ENCODE measurements around the gene UCKL1. TPM values are rescaled to one million over a fixed set of nuclear protein-coding genes. Genes with fewer than 3 reads are reported as not detected.

Gene UCKL1
- total RNA-seq, 6 experiments from 2014 or later = 13.1 to 28.5 (median 16.9) TPM

- DNase-seq (no peak), ATAC-seq (no peak)
- Histone ChIP-seq H3K4me3 (no peak overlapping the region), H3K4me1 (peaks cover 0 to 72% (median 25%) of the 10 kb centered on the region in 4 donors), H3K27ac (peak overlapping the region in 2 of 3 donors; percentile 30 to 96), H3K27me3 (no peaks in the 10 kb centered on the region), H3K36me3 (no peaks in the 10 kb centered on the region), H3K9me3 (no peaks in the 10 kb centered on the region)
- no CpG with 5 or more reads among the region's 15 CpGs for WGBS (ENCODE audit: insufficient coverage, low coverage, low lambda C conversion rate, missing lambda C conversion rate)
- TF ChIP-seq, protein P1, sequence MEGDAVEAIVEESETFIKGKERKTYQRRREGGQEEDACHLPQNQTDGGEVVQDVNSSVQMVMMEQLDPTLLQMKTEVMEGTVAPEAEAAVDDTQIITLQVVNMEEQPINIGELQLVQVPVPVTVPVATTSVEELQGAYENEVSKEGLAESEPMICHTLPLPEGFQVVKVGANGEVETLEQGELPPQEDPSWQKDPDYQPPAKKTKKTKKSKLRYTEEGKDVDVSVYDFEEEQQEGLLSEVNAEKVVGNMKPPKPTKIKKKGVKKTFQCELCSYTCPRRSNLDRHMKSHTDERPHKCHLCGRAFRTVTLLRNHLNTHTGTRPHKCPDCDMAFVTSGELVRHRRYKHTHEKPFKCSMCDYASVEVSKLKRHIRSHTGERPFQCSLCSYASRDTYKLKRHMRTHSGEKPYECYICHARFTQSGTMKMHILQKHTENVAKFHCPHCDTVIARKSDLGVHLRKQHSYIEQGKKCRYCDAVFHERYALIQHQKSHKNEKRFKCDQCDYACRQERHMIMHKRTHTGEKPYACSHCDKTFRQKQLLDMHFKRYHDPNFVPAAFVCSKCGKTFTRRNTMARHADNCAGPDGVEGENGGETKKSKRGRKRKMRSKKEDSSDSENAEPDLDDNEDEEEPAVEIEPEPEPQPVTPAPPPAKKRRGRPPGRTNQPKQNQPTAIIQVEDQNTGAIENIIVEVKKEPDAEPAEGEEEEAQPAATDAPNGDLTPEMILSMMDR (IDR thresholded peaks at IDR 0.05) = no peak
- TF ChIP-seq POLR2A (IDR thresholded peaks at IDR 0.05) = no peak
- intact Hi-C loops (cut with DNase I) = no loop called here
Measured at GRCh38 chr20:63952210-63952535, 4.0 kb downstream of the UCKL1 start.

DNA sequence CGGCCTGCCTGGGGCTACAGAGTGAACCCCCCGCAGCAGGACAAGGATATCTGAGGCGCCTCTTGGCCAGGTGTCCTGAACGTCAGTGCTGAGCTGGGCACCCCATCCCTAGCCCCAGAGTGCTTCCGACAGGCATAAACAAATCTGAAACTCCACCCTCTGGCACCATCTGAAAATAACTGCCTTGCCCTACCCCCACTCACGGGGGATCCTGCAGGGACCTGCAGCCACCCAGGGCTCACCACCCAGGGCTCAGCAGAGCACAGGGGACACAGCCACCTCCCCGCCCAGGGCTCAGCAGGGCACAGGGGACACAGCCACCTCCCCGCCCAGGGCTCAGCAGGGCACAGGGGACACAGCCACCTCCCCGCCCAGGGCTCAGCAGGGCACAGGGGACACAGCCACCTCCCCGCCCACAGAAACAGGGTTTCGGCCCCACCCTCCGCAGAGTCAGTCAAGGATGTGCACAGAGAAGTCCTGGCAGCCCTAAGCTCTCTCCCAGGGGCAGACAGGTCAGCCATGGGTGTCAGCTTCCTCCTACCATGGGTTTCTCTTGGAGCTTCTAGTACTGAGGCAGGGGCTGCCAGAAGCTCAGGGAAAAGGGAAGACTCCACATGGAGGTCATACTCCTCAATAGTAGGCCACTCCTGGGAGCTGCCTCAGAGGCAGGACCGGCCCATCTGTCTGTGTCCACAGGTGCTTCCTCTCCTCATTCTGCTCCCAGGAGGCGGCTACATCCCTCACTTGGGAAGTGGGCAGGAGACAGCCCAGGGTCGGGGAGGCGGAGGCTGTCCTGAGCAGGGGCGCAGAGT is 4.6 kb downstream of the UCKL1 start:
- TF ChIP-seq, protein P1 (IDR thresholded peaks at IDR 0.05) = no peak
- no peak for TF ChIP-seq POLR2A (IDR thresholded peaks at IDR 0.05)
- WGBS (ENCODE audit: insufficient coverage, low coverage, low lambda C conversion rate, missing lambda C conversion rate) = no CpG with 5 or more reads among the region's 17 CpGs
- intact Hi-C loops (cut with DNase I) = no loop called here
- Histone ChIP-seq H3K9me3 (no peaks in the 10 kb centered on the region), H3K36me3 (no peaks in the 10 kb centered on the region), H3K27ac (peak overlapping the region in 2 of 3 donors; percentile 30 to 96), H3K4me3 (no peak overlapping the region), H3K27me3 (no peaks in the 10 kb centered on the region), H3K4me1 (peaks cover 0 to 69% (median 26%) of the 10 kb centered on the region in 4 donors)
- DNase-seq (peak in 2 of 3 donors; percentile 76 to 82), ATAC-seq (peak in 3 of 4 donors; percentile 2 to 15 (median 10))

DNA sequence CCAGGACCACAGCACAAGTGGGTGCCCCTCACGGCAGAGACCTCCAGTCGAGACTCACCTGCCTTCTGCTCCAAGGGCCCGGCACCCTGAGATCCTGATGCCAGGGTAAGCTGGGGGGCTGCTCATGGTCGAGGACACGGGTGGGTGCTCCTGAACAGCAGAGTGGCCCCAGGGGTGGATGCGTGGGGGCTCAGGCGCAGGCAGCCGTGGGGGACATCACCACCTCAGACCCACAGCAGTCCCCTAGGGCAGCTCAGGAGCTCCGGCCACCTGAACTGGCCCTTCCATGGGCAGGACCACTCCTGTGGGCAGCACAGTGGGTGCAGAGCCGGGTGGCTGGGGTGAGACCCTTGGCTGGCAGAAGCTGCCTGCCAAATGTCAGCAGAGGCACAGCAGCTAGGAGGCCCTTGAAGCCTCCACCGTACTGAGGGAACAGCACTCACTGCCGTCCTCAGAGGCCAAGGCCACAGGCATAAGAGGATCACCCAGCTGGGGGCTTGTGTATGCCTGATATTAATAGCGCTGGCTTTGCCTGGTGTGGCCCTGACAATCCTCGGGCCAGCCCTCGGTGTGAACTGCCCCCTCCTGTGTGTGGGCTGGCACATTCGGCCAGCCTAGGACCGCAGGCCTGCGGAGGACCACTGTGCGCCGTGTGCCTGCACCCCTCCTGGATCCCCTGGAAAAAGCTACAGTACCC is 5.4 kb downstream of the UCKL1 start:
- Histone ChIP-seq H3K27ac (peak overlapping the region in 2 of 3 donors; percentile 26 to 96), H3K4me1 (peaks cover 0 to 69% (median 26%) of the 10 kb centered on the region in 4 donors), H3K27me3 (no peaks in the 10 kb centered on the region), H3K4me3 (no peak overlapping the region), H3K9me3 (no peaks in the 10 kb centered on the region), H3K36me3 (peaks cover 0 to 4% (median 0%) of the 10 kb centered on the region in 4 donors)
- WGBS (ENCODE audit: insufficient coverage, low coverage, low lambda C conversion rate, missing lambda C conversion rate) = 60% methylated on average over 1 of the region's 20 CpGs
- TF ChIP-seq POLR2A (IDR thresholded peaks at IDR 0.05) = no peak
- TF ChIP-seq, protein P1 (IDR thresholded peaks at IDR 0.05) = no peak
- DNase-seq = no peak
- no peak for ATAC-seq
- intact Hi-C loops (cut with DNase I) = no loop called here

- TF ChIP-seq POLR2A (IDR thresholded peaks at IDR 0.05) = no peak
- TF ChIP-seq, protein P1 (IDR thresholded peaks at IDR 0.05) = no peak
- Histone ChIP-seq H3K4me1 (peaks cover 0 to 51% (median 18%) of the 10 kb centered on the region in 4 donors), H3K27ac (no peak overlapping the region), H3K9me3 (no peaks in the 10 kb centered on the region), H3K4me3 (no peak overlapping the region), H3K27me3 (no peaks in the 10 kb centered on the region), H3K36me3 (peaks cover 0 to 29% (median 14%) of the 10 kb centered on the region in 4 donors)
- intact Hi-C loops (cut with DNase I) = no loop called here
- DNase-seq (no peak), ATAC-seq (no peak)
- 47% methylated on average over 16 of the region's 27 CpGs for WGBS (ENCODE audit: insufficient coverage, low coverage, low lambda C conversion rate, missing lambda C conversion rate)
Measured at GRCh38 chr20:63947638-63948456, 8.4 kb downstream of the UCKL1 start.
